SU-DHL-6 (cell line): Measurements from ENCODE around the gene UBL4A.

Source experiments
- EZH2phosphoT487 ChIP-seq: fragments of 200-600 bp; sonication (generic), shearing (Covaris generic); conservative IDR thresholded peaks from 2 replicates; pipeline ENCODE4 v1.6.1; 2018; ENCODE audit warnings: mild to moderate bottlenecking, antibody characterized with exemption, low read length, moderate library complexity, mixed read lengths
- TF ChIP-seq, protein P1 (sequence below): fragments of 200-600 bp; sonication (generic); IDR thresholded peaks from one replicate; pipeline ENCODE4 v1.5.1; 2017; ENCODE audit warnings: antibody characterized with exemption, mild to moderate bottlenecking, low read length, moderate library complexity; ENCODE audit not compliant: insufficient read depth, poor library complexity, severe bottlenecking

DNA sequence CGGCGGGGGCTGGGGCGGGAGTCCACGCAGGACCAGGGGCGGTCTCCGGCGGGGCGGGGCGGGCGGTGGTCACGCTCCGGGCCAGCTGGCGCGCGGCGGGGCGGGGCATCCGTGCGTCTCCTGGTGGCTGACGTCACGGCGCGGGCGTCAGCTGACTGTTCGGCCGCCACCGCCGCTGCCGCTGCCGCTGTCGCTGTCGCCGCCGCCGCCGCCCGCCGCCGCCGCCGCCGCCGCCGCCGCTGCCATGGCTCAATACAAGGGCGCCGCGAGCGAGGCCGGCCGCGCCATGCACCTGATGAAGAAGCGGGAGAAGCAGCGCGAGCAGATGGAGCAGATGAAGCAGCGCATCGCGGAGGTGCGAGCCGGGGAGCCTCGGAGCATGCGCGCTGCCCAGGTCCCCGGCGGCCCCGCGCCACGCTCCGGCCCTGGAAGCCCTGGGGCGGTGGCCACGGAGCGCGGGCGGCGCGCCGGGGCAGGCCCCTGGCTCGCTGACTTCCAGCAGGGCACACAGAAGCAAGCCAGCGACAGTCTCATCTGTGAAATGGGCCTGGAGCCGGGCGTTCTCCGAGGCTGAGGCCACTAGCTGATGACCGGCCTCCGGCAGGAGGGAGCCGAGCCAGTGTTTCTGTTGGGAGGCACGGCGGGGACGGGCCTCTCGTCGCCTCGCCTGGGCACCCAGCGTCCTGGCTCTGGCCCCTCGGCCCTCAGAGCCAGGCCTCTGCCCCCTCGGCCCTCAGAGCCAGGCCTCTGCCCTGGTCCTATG, 42.2 kb downstream of the UBL4A start, which contains the start of gene FAM50A:
- TF ChIP-seq, protein P1, sequence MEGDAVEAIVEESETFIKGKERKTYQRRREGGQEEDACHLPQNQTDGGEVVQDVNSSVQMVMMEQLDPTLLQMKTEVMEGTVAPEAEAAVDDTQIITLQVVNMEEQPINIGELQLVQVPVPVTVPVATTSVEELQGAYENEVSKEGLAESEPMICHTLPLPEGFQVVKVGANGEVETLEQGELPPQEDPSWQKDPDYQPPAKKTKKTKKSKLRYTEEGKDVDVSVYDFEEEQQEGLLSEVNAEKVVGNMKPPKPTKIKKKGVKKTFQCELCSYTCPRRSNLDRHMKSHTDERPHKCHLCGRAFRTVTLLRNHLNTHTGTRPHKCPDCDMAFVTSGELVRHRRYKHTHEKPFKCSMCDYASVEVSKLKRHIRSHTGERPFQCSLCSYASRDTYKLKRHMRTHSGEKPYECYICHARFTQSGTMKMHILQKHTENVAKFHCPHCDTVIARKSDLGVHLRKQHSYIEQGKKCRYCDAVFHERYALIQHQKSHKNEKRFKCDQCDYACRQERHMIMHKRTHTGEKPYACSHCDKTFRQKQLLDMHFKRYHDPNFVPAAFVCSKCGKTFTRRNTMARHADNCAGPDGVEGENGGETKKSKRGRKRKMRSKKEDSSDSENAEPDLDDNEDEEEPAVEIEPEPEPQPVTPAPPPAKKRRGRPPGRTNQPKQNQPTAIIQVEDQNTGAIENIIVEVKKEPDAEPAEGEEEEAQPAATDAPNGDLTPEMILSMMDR: no peak
- no peak for TF ChIP-seq EZH2phosphoT487
